ENCODE results near the gene BEAN1.

The BEAN1 gene

DNA sequence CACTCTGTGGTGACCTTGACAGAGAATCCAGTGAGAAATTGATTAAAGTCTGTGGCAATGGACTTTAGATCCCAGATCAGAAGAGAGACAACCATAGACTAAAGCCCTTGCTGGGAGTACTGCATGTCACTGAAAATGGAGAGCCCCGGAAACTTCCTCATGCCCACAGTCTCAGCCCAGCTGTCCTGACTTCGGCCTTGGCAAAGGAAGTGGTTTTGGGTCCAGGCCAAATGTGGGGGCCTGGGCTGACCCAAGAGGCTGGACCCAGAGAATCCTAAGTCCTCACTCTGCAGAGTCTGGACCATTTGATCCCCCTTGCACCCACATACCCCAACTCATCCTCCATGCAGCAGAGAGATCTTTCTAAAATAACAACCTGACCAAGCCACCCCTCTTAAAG, 4.7 kb upstream of the BEAN1 start:
- DNase-seq: no peak

DNA sequence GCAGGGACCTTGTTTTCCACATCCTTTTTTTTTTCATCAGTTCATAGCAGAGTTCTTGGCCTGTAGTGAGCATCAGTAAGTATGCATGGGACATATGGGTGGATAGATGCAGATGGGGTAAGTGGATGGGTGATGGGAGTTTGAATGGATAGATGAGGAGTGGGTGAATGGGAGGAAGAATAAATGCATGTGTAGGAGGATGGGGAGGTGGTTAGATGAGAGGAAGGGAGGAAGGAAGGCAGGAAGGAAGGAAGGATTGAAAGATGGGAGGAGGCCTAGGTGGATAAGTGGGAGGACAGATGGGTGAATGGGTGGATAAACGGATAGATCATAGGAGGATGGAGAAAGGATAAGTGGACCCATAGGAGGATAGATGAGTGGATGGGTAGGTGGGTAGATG, 3.9 kb upstream of the BEAN1 start:
- no peak for DNase-seq

GRCh38 chr16:66425651-66426050, 1.4 kb upstream of the BEAN1 start:
- DNase-seq: no peak

DNA sequence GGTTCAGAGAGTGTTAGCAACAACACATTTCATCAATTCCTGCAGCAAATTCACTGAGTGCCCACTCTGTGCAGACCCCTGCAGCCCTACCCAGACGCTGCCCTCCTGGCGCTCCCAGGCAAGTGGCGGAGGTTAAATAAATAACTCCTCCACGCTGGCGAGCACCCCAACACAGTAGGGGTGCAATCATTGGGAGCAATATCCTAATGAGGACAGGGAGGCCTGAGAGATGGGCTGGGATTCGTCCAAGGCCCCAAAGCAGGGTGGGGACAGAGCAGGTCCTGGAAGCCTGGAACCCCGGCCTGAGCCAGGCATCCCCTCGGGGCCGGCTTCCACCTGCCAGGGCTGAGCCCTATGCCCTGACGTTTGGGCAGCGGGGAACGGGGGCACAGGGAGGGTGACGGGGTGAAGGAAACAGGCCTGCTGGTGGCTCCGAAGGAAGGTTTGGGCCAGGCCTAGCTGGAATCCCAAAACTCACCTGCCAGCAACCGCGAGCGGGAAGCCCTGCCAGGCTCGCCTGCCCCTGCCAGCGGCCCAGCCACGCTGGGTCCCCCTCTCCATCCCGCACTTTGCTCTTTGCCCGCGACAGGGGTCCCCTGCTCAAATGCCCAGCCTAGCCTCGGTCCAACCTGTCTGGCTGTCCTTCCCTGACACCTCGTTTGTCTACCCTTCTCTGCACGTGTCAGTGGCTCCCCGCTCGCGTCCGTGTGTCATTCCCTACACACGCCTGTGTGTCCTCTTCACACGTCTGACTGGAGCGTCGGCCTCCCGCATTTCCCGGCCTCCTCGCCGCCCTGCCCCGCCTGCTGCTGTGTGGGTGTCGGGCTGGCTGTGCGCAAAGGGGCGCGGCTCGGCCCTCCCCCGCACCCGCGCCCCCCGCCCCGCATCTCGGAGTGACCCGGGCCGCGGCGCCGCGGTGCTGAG, 721 bp upstream of the BEAN1 start:
- DNase-seq: no peak

GRCh38 chr16:66427871-66428681, 981 bp downstream of the BEAN1 start:
- DNase-seq: no peak

- DNase-seq: no peak
These were observed 1.7 kb downstream of the BEAN1 start for GRCh38 chr16:66428682-66429251.

GRCh38 chr16:66429290-66429962, 2.3 kb downstream of the BEAN1 start:
- DNase-seq: no peak

- DNase-seq: no peak
These were observed 3.1 kb downstream of the BEAN1 start for GRCh38 chr16:66430214-66430613.

GRCh38 chr16:66431760-66432159, 4.7 kb downstream of the BEAN1 start:
- no peak for DNase-seq

DNA sequence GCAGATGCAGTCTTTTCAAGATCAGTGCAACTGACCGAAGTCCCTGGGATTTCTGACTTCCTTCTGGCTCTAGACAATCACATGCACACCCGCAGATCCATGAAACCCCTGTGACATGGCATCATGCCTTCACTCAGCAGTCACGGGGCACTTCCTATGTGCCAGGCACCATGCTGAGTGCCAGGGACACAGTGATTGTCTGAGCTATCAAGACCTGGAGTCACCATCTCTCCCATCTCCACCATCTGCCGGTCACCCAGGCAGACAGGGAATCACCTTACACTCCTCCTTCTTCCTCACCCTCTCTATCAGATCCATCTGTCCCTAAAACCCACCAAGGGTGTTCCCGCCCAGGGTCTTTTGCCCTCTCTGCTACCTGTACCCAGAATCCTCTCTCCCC, 5.3 kb downstream of the BEAN1 start:
- no peak for DNase-seq

GRCh38 chr16:66434619-66435430, 7.7 kb downstream of the BEAN1 start:
- no peak for DNase-seq

GRCh38 chr16:66435896-66436295, 8.8 kb downstream of the BEAN1 start:
- DNase-seq: no peak

DNA sequence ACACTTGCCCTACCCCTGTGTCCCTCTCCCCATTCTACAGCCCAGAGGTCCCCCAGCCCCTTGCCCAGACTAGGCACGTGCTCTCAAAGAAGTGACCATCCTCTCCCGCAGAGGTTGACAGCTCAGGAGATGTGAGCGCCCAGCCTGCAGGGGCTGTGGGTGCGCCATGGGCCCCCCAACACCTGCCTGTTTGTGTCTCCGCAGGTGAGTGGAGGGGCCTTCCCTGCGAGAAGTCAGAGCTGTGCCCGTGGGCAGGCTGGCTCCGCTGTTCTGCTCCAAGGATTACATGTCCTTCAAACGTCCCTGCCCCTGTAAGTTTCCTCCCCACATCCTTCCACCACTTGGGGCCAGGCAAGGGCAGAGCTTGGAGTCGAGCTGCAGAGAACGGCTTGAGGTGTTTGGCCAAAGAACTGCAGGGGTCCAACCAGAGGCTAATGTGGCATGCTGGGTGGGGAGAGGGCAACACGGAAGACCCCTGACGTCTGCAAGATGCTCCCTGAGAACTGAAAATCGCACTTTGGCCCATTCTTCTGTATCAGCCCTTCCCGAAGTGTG, 10.4 kb downstream of the BEAN1 start:
- DNase-seq: no peak

- DNase-seq: no peak
These were observed 11.4 kb downstream of the BEAN1 start for GRCh38 chr16:66438536-66438935.

- DNase-seq: no peak
These were observed 12.1 kb downstream of the BEAN1 start for GRCh38 chr16:66439051-66439730.

DNA sequence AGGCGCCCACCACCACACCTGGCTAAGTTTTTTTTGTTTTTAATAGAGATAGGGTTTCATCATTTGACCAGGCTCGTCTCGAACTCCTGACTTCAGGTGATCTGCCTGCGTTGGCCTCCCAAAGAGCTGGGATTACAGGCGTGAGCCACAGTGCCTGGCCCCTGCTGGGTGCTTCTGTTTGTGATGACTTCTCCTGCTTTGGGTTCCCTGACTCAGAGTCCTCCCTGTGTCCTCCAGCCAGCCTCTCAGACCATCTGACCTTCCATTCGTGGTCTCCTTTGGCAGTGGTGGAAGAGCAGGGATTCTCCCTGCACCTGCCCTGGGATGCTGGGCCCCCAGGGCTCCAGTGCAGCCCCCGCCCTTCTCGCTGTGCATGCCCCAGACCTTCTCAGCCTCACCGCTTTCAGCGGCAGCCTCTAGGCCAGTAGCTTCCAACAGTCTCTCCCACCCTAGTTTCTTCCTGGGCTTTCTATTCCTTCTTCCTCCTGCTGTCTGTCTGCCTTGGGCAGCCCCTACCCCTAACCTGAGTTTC, 13.2 kb downstream of the BEAN1 start:
- no peak for DNase-seq

DNA sequence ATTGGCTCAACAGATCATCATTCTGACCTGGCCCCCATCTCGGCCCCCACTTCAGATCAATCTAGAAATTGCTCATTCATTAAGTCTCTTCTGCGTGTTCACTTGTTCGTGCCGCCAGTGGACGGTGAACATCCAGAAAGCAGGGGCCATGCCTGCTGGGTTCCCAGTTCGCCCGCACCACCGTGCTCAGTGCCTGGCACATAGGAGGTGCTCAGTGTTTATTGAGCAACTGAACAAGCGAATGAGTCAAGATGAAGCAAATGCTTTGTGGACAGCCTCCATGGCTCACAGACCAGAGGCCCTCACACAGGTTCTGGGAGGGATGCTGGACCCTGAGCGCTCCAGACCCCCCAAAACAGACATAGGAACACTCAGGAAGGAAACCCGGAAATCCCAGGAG, 13.9 kb downstream of the BEAN1 start:
- no peak for DNase-seq

DNA sequence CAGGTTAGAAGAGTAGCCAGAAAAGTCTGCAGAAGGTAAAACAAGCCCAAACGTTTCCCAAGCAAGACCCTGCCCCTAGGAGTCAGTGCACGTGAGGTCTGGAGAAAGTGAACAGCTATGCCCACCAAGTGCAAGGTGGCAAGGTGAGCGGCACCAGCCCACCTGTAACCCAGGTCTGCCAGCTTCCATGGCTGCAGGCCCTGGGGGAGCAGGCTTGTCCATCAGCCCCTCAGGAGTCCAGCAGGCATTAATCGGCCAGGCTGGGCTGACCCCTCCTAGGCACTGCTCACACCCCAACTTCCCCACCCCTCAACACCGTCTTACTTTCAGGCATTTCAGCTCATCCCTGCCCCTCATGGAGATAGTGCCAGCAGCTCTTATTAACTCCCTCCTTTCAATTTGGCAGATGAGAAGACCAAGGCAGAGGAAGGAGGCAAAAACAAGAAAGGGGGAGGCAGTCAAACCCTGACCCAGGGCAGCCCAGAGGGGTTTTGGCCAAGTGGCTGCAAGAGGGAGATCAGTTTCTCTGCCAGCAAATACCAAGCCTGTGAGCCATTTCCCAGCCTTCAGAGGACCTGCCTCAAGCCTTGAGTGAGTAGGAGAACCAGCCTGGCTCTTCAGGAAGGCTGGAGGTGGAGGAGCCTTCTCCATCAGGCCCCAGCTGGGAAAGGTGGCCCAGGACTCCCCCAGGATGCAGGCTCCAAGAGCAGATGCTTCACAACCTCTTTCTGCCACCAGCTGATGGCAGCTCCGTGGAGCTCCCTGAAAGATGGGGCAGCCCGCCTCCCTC, 14.7 kb downstream of the BEAN1 start:
- DNase-seq: no peak

- no peak for DNase-seq
These were observed 15.6 kb downstream of the BEAN1 start for GRCh38 chr16:66442502-66443268.
